Liver (tissue), 9 donors: Measurements from ENCODE around the gene KAZN. TPM values are rescaled to one million over a fixed set of nuclear protein-coding genes. Genes with fewer than 3 reads are reported as not detected.

Experiments used
- DNase-seq: peaks from one replicate; pipeline ENCODE4 v3.0.0-alpha.2; 2017; ENCODE audit warnings: low spot score
- H3K27ac ChIP-seq, 2 donors: one replicate each; pipeline ENCODE4 v1.7.0; 2013; ENCODE audit warnings: inconsistent platforms in 2 of 2, low read length in 2 of 2, control low read depth in 1 of 2, low read depth in 1 of 2, mild to moderate bottlenecking in 1 of 2
- H3K27me3 ChIP-seq, 4 donors: one replicate each; pipeline versions ENCODE4 v1.6.1 to v1.7.0; 2013; ENCODE audit warnings: low read length in 3 of 4, inconsistent platforms in 1 of 4, mild to moderate bottlenecking in 1 of 4, moderate library complexity in 1 of 4; ENCODE audit not compliant: control insufficient read depth in 4 of 4, insufficient read depth in 4 of 4
- H3K36me3 ChIP-seq, 4 donors: one replicate each; pipeline versions ENCODE4 v1.6.1 to v1.7.0; 2013; ENCODE audit warnings: low read length in 3 of 4, mild to moderate bottlenecking in 3 of 4, low read depth in 1 of 4, moderate library complexity in 1 of 4; ENCODE audit not compliant: control insufficient read depth in 4 of 4, insufficient read depth in 3 of 4
- H3K4me1 ChIP-seq, 4 donors: one replicate each; pipeline versions ENCODE4 v1.6.1 to v1.7.0; 2013; ENCODE audit warnings: low read length in 3 of 4, mild to moderate bottlenecking in 3 of 4, moderate library complexity in 1 of 4; ENCODE audit not compliant: control insufficient read depth in 4 of 4, insufficient read depth in 4 of 4
- H3K4me3 ChIP-seq, 3 donors: one replicate each; pipeline versions ENCODE4 v1.6.1 to v1.7.0; 2013; ENCODE audit warnings: low read length in 3 of 3, control low read depth in 1 of 3, low read depth in 1 of 3, mild to moderate bottlenecking in 1 of 3
- H3K9ac ChIP-seq, 2 donors: one replicate each; pipeline ENCODE4 v1.7.0; 2013; ENCODE audit warnings: low read length in 2 of 2, mild to moderate bottlenecking in 2 of 2, moderate library complexity in 2 of 2, control low read depth in 1 of 2, low read depth in 1 of 2
- H3K9me3 ChIP-seq, 4 donors: one replicate each; pipeline versions ENCODE4 v1.6.1 to v1.7.0; 2013; ENCODE audit warnings: low read length in 3 of 4; ENCODE audit not compliant: control insufficient read depth in 4 of 4
- ATF3 ChIP-seq: IDR thresholded peaks from 2 replicates; pipeline ENCODE4 v1.6.1; 2016; ENCODE audit warnings: antibody characterized with exemption
- CTCF ChIP-seq: fragments of 150-350 bp; IDR thresholded peaks from 2 replicates; pipeline ENCODE4 v1.5.1; 2017; ENCODE audit warnings: improper control_type of control experiment, low read depth, low read length; ENCODE audit not compliant: missing input control
- EGR1 ChIP-seq, 2 donors: IDR thresholded peaks; 2 replicates each; pipeline ENCODE4 v1.6.1; 2016 to 2018; ENCODE audit warnings: antibody characterized with exemption in 2 of 2, low read depth in 2 of 2
- FOXA1 ChIP-seq: IDR thresholded peaks from 2 replicates; pipeline ENCODE4 v1.6.1; 2016; ENCODE audit warnings: antibody characterized with exemption
- GABPA ChIP-seq, 2 donors: IDR thresholded peaks in 1 of 2; conservative IDR thresholded peaks in 1 of 2; 2 replicates each; pipeline ENCODE4 v1.6.1; 2016; ENCODE audit warnings: antibody characterized with exemption in 2 of 2, mild to moderate bottlenecking in 1 of 2, moderate library complexity in 1 of 2
- JUND ChIP-seq, 2 donors: IDR thresholded peaks; 2 replicates each; pipeline ENCODE4 v1.6.1; 2016; ENCODE audit warnings: antibody characterized with exemption in 2 of 2
- MAX ChIP-seq: IDR thresholded peaks from 2 replicates; pipeline ENCODE4 v1.6.1; 2016; ENCODE audit warnings: antibody characterized with exemption
- NR2F2 ChIP-seq: IDR thresholded peaks from 2 replicates; pipeline ENCODE4 v1.6.1; 2016; ENCODE audit warnings: antibody characterized with exemption
- RAD21 ChIP-seq, 2 donors: IDR thresholded peaks; 2 replicates each; pipeline ENCODE4 v1.6.1; 2016; ENCODE audit warnings: antibody characterized with exemption in 2 of 2, mild to moderate bottlenecking in 2 of 2
- REST ChIP-seq: IDR thresholded peaks from 2 replicates; pipeline ENCODE4 v1.6.1; 2016; ENCODE audit warnings: antibody characterized with exemption, mild to moderate bottlenecking
- SP1 ChIP-seq: IDR thresholded peaks from 2 replicates; pipeline ENCODE4 v1.6.1; 2018; ENCODE audit warnings: antibody characterized with exemption, mild to moderate bottlenecking
- TAF1 ChIP-seq: conservative IDR thresholded peaks from 2 replicates; pipeline ENCODE4 v1.6.1; 2016; ENCODE audit warnings: antibody characterized with exemption, mild to moderate bottlenecking
- YY1 ChIP-seq: IDR thresholded peaks from 2 replicates; pipeline ENCODE4 v1.6.1; 2016; ENCODE audit warnings: antibody characterized with exemption, mild to moderate bottlenecking
- ZBTB33 ChIP-seq: IDR thresholded peaks from 2 replicates; pipeline ENCODE4 v1.6.1; 2016; ENCODE audit warnings: antibody characterized with exemption
- WGBS: extraction: QIAGEN DNeasy Blood & Tissue Kit; methylation state at CpG from one replicate; pipeline ENCODE4 v1.1.7; 2013; 5-methylcytosine and 5-hydroxymethylcytosine counted together
- polyA plus RNA-seq, 2 donors: library from polyadenylated mRNA; stranded (reverse) in 1 of 2; unstranded in 1 of 2; fragments of 200-250 nt in 1 of 2; fragments of >200 nt in 1 of 2; fragmentation: Nextera tagmentation in 1 of 2; extraction: Ambion mirVana in 1 of 2; gene quantifications; one replicate each; pipeline versions ENCODE4 v1.2.1 to v1.2.3, GENCODE V29; 2013 to 2015
- total RNA-seq, 2 donors: library from RNA; depleted of rRNA; stranded (reverse); fragments of >200 nt; gene quantifications; one replicate each; pipeline ENCODE4 v1.2.3, GENCODE V29; 2014
- donor health status: healthy.
- donor health status: healthy.
- donor health status: healthy.
- donor health status: healthy.
- donor health status: healthy.

The KAZN gene
- total and polyA plus RNA-seq, 4 donors: 1.9 to 6.9 (median 2.4) TPM

- WGBS: 49% methylated on average over 2 of the region's 2 CpGs
These were observed 143.0 kb downstream of the KAZN start for GRCh38 chr1:14741532-14741931.

More at GRCh38 chr1:14741532-14741931, 143.0 kb downstream of the KAZN start:
- Histone ChIP-seq H3K4me3 (no peak overlapping the region), H3K27ac (no peak overlapping the region), H3K36me3 (no peaks in the 10 kb centered on the region), H3K27me3 (peaks cover 0 to 13% (median 2%) of the 10 kb centered on the region in 4 donors), H3K9ac (no peak overlapping the region), H3K9me3 (no peaks in the 10 kb centered on the region), H3K4me1 (no peaks in the 10 kb centered on the region)
- no peak for TF ChIP-seq FOXA1
- TF ChIP-seq JUND (IDR thresholded peaks at IDR 0.05): no peak
- TF ChIP-seq ATF3: no peak
- no peak for TF ChIP-seq YY1
- no peak for TF ChIP-seq MAX
- TF ChIP-seq GABPA (IDR thresholded peaks at IDR 0.05 in 1 of 2, conservative IDR thresholded peaks at IDR 0.05 in 1 of 2): no peak
- TF ChIP-seq ZBTB33: no peak
- TF ChIP-seq SP1: no peak
- TF ChIP-seq RAD21 (IDR thresholded peaks at IDR 0.05): no peak
- TF ChIP-seq NR2F2: no peak
- TF ChIP-seq CTCF: no peak
- no peak for TF ChIP-seq TAF1
- no peak for TF ChIP-seq REST
- TF ChIP-seq EGR1 (IDR thresholded peaks at IDR 0.05; ENCODE audit: low read depth in 2 of 2): no peak
- DNase-seq: no peak
